IPS-15b (cell line): ENCODE measurements around the gene SLX9.

Experiments used
- H3K27me3 ChIP-seq: one replicate; pipeline ENCODE4 v1.6.1; 2013; ENCODE audit warnings: low read length; ENCODE audit not compliant: control insufficient read depth, insufficient read depth
- H3K36me3 ChIP-seq: one replicate; pipeline ENCODE4 v1.6.1; 2013; ENCODE audit warnings: low read length; ENCODE audit not compliant: control insufficient read depth, insufficient read depth
- H3K4me1 ChIP-seq: one replicate; pipeline ENCODE4 v1.6.1; 2013; ENCODE audit warnings: mild to moderate bottlenecking, low read length; ENCODE audit not compliant: control insufficient read depth, insufficient read depth
- H3K4me3 ChIP-seq: one replicate; pipeline ENCODE4 v1.5.1; 2013; ENCODE audit warnings: low read depth, low read length
- H3K9ac ChIP-seq: one replicate; pipeline ENCODE4 v1.6.1; 2013; ENCODE audit warnings: low read depth, mild to moderate bottlenecking, low read length
- H3K9me3 ChIP-seq: one replicate; pipeline ENCODE4 v1.6.1; 2013; ENCODE audit warnings: mild to moderate bottlenecking, low read length; ENCODE audit not compliant: control insufficient read depth, insufficient read depth

SLX9 gene

GRCh38 chr21:44984792-44985440, 45.1 kb downstream of the SLX9 start:
- Histone ChIP-seq H3K4me1 (no peaks in the 10 kb centered on the region), H3K27me3 (no peaks in the 10 kb centered on the region), H3K9ac (no peak overlapping the region)

DNA sequence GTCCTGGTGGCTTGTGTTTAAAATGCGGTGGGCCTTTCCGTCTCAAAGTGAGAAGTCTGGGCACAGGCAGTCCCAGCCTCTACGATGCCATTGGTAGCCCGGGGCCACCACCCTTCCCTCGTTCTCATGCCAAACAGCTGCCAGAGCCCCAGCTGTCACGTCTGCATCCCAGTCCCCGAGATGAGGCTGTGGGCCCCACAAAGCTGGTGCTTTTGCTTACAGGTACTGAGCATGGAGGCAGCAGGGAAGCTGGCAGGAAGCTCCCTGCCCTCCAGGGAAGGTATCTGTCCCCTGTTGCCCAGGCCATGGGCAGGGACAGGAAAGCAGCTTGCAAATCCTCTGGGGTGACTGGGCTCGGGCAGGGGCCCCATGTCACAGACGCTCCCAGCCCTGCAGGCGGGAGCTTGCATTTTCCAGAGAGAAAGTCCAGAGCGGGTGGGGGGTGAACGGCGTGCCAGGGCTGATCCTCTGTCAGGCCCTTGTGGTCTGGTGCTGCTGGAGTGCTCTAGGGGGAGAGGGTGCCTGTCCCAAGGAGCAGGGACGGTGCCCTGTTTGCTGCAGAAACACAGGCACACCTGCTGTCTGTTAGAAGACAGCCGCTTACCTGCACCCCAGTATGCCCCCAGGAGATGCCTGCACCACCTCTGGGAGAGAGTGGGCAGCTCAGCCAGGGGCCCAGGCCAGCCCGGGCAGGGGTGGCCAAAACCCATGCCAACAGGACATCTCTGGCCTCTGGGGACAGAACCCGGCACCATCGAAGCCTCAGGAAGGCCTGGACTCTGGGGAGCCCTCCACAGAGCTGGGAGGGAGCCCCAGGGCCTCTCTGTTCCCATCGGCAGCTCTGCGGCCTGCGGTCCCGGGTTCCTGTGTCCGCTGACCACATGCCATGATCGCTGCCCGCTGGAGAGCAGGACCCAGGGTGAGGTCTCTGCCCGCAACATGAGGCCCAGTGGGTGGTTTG, 45.9 kb downstream of the SLX9 start:
- Histone ChIP-seq H3K9ac (no peak overlapping the region), H3K36me3 (no peaks in the 10 kb centered on the region), H3K27me3 (no peaks in the 10 kb centered on the region), H3K4me1 (no peaks in the 10 kb centered on the region), H3K9me3 (no peaks in the 10 kb centered on the region), H3K4me3 (no peak overlapping the region)

More at GRCh38 chr21:44984792-44985440, 45.1 kb downstream of the SLX9 start:
- H3K9me3 ChIP-seq: no peaks in the 10 kb centered on the region
- H3K4me3 ChIP-seq: no peak overlapping the region
- no peaks in the 10 kb centered on the region for H3K36me3 ChIP-seq

- no peaks in the 10 kb centered on the region for H3K36me3 ChIP-seq
- H3K9me3 ChIP-seq: no peaks in the 10 kb centered on the region
- no peaks in the 10 kb centered on the region for H3K27me3 ChIP-seq
- H3K4me3 ChIP-seq: no peak overlapping the region
- no peaks in the 10 kb centered on the region for H3K4me1 ChIP-seq
- H3K9ac ChIP-seq: no peak overlapping the region
Observed at GRCh38 chr21:44986471-44987291, 46.9 kb downstream of the SLX9 start.

GRCh38 chr21:44987301-44987885, 47.6 kb downstream of the SLX9 start:
- Histone ChIP-seq H3K9me3 (no peaks in the 10 kb centered on the region), H3K4me1 (no peaks in the 10 kb centered on the region), H3K9ac (no peak overlapping the region), H3K4me3 (no peak overlapping the region), H3K27me3 (no peaks in the 10 kb centered on the region), H3K36me3 (no peaks in the 10 kb centered on the region)

- no peaks in the 10 kb centered on the region for H3K27me3 ChIP-seq
- no peaks in the 10 kb centered on the region for H3K9me3 ChIP-seq
- H3K9ac ChIP-seq: no peak overlapping the region
- no peaks in the 10 kb centered on the region for H3K4me1 ChIP-seq
- no peak overlapping the region for H3K4me3 ChIP-seq
- no peaks in the 10 kb centered on the region for H3K36me3 ChIP-seq
Observed at GRCh38 chr21:44987886-44988606, 48.2 kb downstream of the SLX9 start.

DNA sequence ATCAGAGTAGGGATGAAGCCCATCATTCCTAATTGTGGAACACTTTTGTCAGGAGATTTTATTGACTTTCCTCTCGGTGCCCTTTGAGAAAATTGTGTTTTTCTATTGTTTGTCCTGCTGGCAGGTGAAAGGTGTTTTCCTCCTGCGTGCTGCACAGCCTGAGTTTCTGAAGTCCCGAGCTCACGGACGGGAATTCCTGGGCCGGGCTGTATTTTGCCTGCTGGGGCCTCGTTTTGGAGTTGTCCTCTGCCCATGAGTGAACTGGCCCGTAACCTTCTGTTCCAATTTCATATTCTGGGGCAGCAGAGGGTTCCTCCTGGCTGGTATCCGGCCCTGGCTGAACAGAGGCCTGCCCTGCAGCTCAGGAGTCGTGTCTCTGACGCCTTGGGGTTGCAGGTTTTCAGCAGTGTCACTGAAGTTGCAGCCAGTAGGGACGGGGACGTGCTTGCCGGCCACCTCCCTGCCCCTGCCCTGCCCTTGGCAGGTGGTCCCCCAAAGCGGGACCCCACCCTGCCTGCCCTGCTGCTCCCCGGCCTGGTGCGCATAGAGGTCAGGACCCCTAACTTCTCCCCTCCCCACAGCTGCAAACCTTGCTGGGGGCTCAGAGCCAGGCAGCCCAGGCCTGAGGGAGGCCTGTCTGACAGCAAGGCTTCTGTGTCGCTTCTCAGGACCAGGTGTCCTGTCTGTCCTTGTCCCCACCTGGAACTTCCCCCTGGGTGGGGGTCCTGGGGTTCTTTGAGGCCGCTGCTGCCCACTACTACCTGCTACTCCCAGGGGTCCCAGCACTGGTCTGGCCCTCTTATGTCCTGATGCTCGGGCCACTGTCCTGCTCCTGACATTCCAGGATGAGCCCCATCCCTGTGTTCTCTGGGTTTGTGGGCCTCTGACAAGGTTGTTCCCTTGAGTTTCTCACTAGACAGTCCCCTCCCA, 49.0 kb downstream of the SLX9 start:
- Histone ChIP-seq H3K27me3 (no peaks in the 10 kb centered on the region), H3K9ac (no peak overlapping the region), H3K9me3 (no peaks in the 10 kb centered on the region), H3K4me1 (no peaks in the 10 kb centered on the region), H3K36me3 (no peaks in the 10 kb centered on the region), H3K4me3 (no peak overlapping the region)

DNA sequence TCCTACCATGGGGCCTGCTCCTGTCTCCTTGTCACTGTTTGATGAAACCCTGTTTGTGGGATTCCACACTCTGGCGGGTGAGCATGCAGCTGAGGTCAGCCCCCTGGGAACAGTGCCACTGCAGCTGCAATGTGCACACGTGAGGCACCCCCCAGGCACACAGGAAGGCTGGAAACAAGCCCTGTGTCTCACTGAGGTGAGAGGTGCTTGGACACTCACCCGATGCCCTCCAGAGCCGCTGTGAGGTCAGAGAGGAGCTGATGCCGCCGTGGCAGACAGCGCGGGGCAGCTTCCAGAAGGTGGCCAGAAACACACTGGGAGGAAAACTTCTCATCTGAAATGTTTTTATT, 49.7 kb downstream of the SLX9 start:
- Histone ChIP-seq H3K27me3 (no peaks in the 10 kb centered on the region), H3K36me3 (no peaks in the 10 kb centered on the region), H3K9ac (no peak overlapping the region), H3K4me1 (no peaks in the 10 kb centered on the region), H3K9me3 (no peaks in the 10 kb centered on the region), H3K4me3 (no peak overlapping the region)

GRCh38 chr21:44989943-44990780, 50.3 kb downstream of the SLX9 start:
- Histone ChIP-seq H3K4me1 (no peaks in the 10 kb centered on the region), H3K27me3 (no peaks in the 10 kb centered on the region), H3K36me3 (no peaks in the 10 kb centered on the region), H3K9ac (no peak overlapping the region), H3K4me3 (no peak overlapping the region), H3K9me3 (no peaks in the 10 kb centered on the region)

DNA sequence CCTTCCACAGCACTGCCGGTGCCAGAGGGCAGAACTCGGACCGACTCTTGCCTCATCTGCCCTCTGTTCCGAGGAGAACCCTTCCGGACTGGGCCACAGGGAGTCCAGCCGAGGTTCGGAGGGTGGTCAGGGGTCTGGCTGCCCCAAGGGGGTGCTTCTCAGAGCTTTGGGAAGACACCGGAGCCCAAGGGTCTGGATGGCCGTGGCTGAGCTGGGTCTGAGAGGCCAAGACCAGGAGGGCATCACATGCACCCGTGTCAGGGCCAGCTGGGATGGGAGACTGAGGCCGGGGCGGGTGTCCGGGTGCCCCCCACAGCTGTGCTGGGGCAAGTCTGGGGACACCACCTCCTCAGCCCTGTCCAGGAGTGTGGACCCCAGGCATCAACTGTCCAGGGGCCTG, 51.1 kb downstream of the SLX9 start:
- Histone ChIP-seq H3K4me3 (no peak overlapping the region), H3K9me3 (no peaks in the 10 kb centered on the region), H3K9ac (no peak overlapping the region), H3K27me3 (no peaks in the 10 kb centered on the region), H3K36me3 (no peaks in the 10 kb centered on the region), H3K4me1 (no peaks in the 10 kb centered on the region)
